ENCODE measurements around the gene CTNNBL1.

The CTNNBL1 gene

GRCh38 chr20:37728635-37728983, 34.8 kb downstream of the CTNNBL1 start:
- H3K4me3 ChIP-seq (ENCODE audit: severe bottlenecking): no peak overlapping the region
- no peaks in the 10 kb centered on the region for H3K27me3 ChIP-seq (ENCODE audit: insufficient read depth, poor library complexity, severe bottlenecking)

GRCh38 chr20:37729452-37729851, 35.6 kb downstream of the CTNNBL1 start:
- Histone ChIP-seq H3K27me3 (ENCODE audit: insufficient read depth, poor library complexity, severe bottlenecking) (no peaks in the 10 kb centered on the region), H3K27ac (ENCODE audit: poor library complexity, severe bottlenecking) (no peak overlapping the region), H3K36me3 (ENCODE audit: low read depth) (peaks cover 22% of the 10 kb centered on the region), H3K4me1 (ENCODE audit: insufficient read depth, poor library complexity, severe bottlenecking) (peaks cover 12% of the 10 kb centered on the region), H3K9me3 (ENCODE audit: severe bottlenecking) (no peaks in the 10 kb centered on the region), H3K4me3 (ENCODE audit: severe bottlenecking) (no peak overlapping the region)
- TF ChIP-seq CTCF (IDR thresholded peaks at IDR 0.05; ENCODE audit: poor library complexity, severe bottlenecking): no peak
- ATAC-seq (ENCODE audit: low read depth) (peak; percentile 18; the same call in 2 of the 3 replicates), DNase-seq (ENCODE audit: low spot score) (no peak)

More at GRCh38 chr20:37728635-37728983, 34.8 kb downstream of the CTNNBL1 start:
- Histone ChIP-seq H3K27ac (ENCODE audit: poor library complexity, severe bottlenecking) (no peak overlapping the region), H3K9me3 (ENCODE audit: severe bottlenecking) (no peaks in the 10 kb centered on the region), H3K36me3 (ENCODE audit: low read depth) (peaks cover 22% of the 10 kb centered on the region), H3K4me1 (ENCODE audit: insufficient read depth, poor library complexity, severe bottlenecking) (peaks cover 12% of the 10 kb centered on the region)
- TF ChIP-seq CTCF (IDR thresholded peaks at IDR 0.05; ENCODE audit: poor library complexity, severe bottlenecking): no peak
- ATAC-seq (ENCODE audit: low read depth) (peak; percentile 23; the same call in 1 of the 3 replicates), DNase-seq (ENCODE audit: low spot score) (no peak)

- ATAC-seq (ENCODE audit: low read depth): peak; percentile 77
- Histone ChIP-seq H3K27ac (ENCODE audit: poor library complexity, severe bottlenecking) (no peak overlapping the region), H3K9me3 (ENCODE audit: severe bottlenecking) (no peaks in the 10 kb centered on the region), H3K4me3 (ENCODE audit: severe bottlenecking) (no peak overlapping the region), H3K27me3 (ENCODE audit: insufficient read depth, poor library complexity, severe bottlenecking) (no peaks in the 10 kb centered on the region), H3K36me3 (ENCODE audit: low read depth) (peaks cover 22% of the 10 kb centered on the region), H3K4me1 (ENCODE audit: insufficient read depth, poor library complexity, severe bottlenecking) (peaks cover 12% of the 10 kb centered on the region)
- DNase-seq (ENCODE audit: low spot score): no peak
- TF ChIP-seq CTCF (IDR thresholded peaks at IDR 0.05; ENCODE audit: poor library complexity, severe bottlenecking): no peak
These were observed 36.1 kb downstream of the CTNNBL1 start for GRCh38 chr20:37729909-37730308.

- Histone ChIP-seq H3K4me3 (ENCODE audit: severe bottlenecking) (no peak overlapping the region), H3K27me3 (ENCODE audit: insufficient read depth, poor library complexity, severe bottlenecking) (no peaks in the 10 kb centered on the region), H3K4me1 (ENCODE audit: insufficient read depth, poor library complexity, severe bottlenecking) (peaks cover 12% of the 10 kb centered on the region), H3K27ac (ENCODE audit: poor library complexity, severe bottlenecking) (no peak overlapping the region), H3K36me3 (ENCODE audit: low read depth) (peaks cover 49% of the 10 kb centered on the region), H3K9me3 (ENCODE audit: severe bottlenecking) (no peaks in the 10 kb centered on the region)
- TF ChIP-seq CTCF (IDR thresholded peaks at IDR 0.05; ENCODE audit: poor library complexity, severe bottlenecking): no peak
- DNase-seq (ENCODE audit: low spot score) (no peak), ATAC-seq (ENCODE audit: low read depth) (no peak)
These were observed 39.6 kb downstream of the CTNNBL1 start for GRCh38 chr20:37733416-37733815.

DNA sequence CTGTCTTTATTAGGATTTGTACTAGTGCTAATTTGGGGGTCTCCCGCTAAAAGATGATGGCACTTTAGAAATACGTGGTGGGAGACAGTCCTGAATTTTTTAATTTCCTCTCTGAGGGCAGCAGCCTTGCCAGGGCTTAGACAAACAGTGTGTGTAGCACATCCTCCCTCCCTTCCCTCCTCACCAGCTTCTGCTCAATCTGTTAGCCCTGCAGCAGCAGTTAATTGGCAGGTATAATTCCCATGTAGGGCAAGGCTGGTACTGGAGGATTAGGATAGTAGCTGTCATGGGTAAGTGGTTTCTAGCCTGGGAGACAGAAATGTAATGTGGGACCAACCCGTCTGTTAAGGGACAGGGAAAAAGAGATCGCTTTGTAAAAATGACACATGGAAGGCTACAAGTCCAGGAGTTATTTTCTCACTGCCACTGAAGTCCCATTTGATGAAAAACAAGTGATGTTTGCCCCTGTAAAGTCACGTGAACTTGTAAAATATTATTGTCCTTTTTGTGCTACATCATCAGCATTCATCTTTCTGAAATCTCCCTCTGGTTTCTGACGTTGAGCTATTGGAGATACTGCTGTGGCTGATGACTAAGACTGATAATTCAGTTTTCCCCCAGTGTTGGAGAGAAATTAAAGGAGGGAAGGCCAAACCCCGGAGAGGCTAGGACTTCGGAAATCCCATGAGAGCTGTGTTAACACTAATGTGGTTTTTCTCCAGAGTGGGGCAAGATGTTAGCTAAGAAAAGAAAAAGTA, 40.6 kb downstream of the CTNNBL1 start:
- Histone ChIP-seq H3K4me3 (ENCODE audit: severe bottlenecking) (no peak overlapping the region), H3K27me3 (ENCODE audit: insufficient read depth, poor library complexity, severe bottlenecking) (no peaks in the 10 kb centered on the region), H3K36me3 (ENCODE audit: low read depth) (peaks cover 59% of the 10 kb centered on the region), H3K4me1 (ENCODE audit: insufficient read depth, poor library complexity, severe bottlenecking) (peaks cover 8% of the 10 kb centered on the region), H3K27ac (ENCODE audit: poor library complexity, severe bottlenecking) (no peak overlapping the region), H3K9me3 (ENCODE audit: severe bottlenecking) (no peaks in the 10 kb centered on the region)
- DNase-seq (ENCODE audit: low spot score): no peak
- no peak for TF ChIP-seq CTCF (IDR thresholded peaks at IDR 0.05; ENCODE audit: poor library complexity, severe bottlenecking)
- ATAC-seq (ENCODE audit: low read depth): no peak
